Neural cell (in vitro differentiated cells): ENCODE results near the gene WNT16. TPM values are rescaled to one million over a fixed set of nuclear protein-coding genes. Genes with fewer than 3 reads are reported as not detected.

Experiments used
- H2AFZ ChIP-seq: fragments of 200-600, 300-800 bp; sonication (generic), shearing (Covaris generic); 2 replicates; pipeline ENCODE4 v1.6.0; 2014; ENCODE audit warnings: low read depth, mild to moderate bottlenecking, antibody characterized with exemption, low read length, moderate library complexity
- H3F3A ChIP-seq: fragments of 200-600 bp; shearing (Covaris generic); 2 replicates; pipeline ENCODE4 v1.6.1; 2016; ENCODE audit warnings: mild to moderate bottlenecking, moderate library complexity, mixed read lengths, antibody characterized with exemption, low read length; ENCODE audit not compliant: insufficient read depth, poor library complexity, severe bottlenecking
- H3K27ac ChIP-seq: fragments of 200-600, 300-800 bp; sonication (generic), shearing (Covaris generic); 2 replicates; pipeline ENCODE4 v1.5.1; 2014; ENCODE audit warnings: mild to moderate bottlenecking, low read length, moderate library complexity
- H3K27me3 ChIP-seq: fragments of 300-800, 200-600 bp; sonication (generic), shearing (Covaris generic); 2 replicates; pipeline ENCODE4 v1.6.0; 2014; ENCODE audit warnings: mild to moderate bottlenecking, low read depth, low read length, moderate library complexity; ENCODE audit not compliant: insufficient read depth
- H3K36me3 ChIP-seq: fragments of 300-800, 200-600 bp; sonication (generic), shearing (Covaris generic); 2 replicates; pipeline ENCODE4 v1.5.1; 2014; ENCODE audit warnings: mild to moderate bottlenecking, antibody characterized with exemption, low read length, moderate library complexity; ENCODE audit not compliant: insufficient read depth
- H3K4me2 ChIP-seq: fragments of 300-800, 200-600 bp; sonication (generic), shearing (Covaris generic); 2 replicates; pipeline ENCODE4 v1.6.0; 2014; ENCODE audit warnings: mild to moderate bottlenecking, low read length
- H3K4me3 ChIP-seq: fragments of 300-800, 200-600 bp; sonication (generic), shearing (Covaris generic); 2 replicates; pipeline ENCODE4 v1.5.1; 2014; ENCODE audit warnings: mild to moderate bottlenecking, low read length, moderate library complexity
- H3K79me2 ChIP-seq: fragments of 200-600 bp; shearing (Covaris generic); replicated peaks from 2 replicates; pipeline ENCODE4 v1.6.0; 2014; ENCODE audit warnings: mild to moderate bottlenecking, low read length, moderate library complexity; ENCODE audit not compliant: insufficient read depth
- H3K9ac ChIP-seq: fragments of 300-800, 200-600 bp; sonication (generic), shearing (Covaris generic); 2 replicates; pipeline ENCODE4 v1.6.1; 2016; ENCODE audit warnings: mild to moderate bottlenecking, low read length, mixed read lengths
- H3K9me2 ChIP-seq: fragments of 200-600 bp; shearing (Covaris generic); 2 replicates; pipeline ENCODE4 v1.6.1; 2016; ENCODE audit warnings: mild to moderate bottlenecking, low read length, mixed read lengths; ENCODE audit not compliant: insufficient read depth
- H3K9me3 ChIP-seq: fragments of 200-600, 300-800 bp; sonication (generic), shearing (Covaris generic); 2 replicates; pipeline ENCODE4 v1.6.1; 2016; ENCODE audit warnings: mild to moderate bottlenecking, mixed run types, low read length, moderate library complexity, mixed read lengths
- H4K20me1 ChIP-seq: fragments of 200-600 bp; shearing (Covaris generic); 2 replicates; pipeline ENCODE4 v1.6.1; 2016; ENCODE audit warnings: mild to moderate bottlenecking, mixed run types; ENCODE audit not compliant: insufficient read depth
- CTCF ChIP-seq: fragments of 450-650 bp; IDR thresholded peaks from 2 replicates; pipeline ENCODE4 v1.5.1; 2014; ENCODE audit warnings: antibody characterized with exemption, mild to moderate bottlenecking, moderate library complexity; ENCODE audit not compliant: poor library complexity, severe bottlenecking
- EP300 ChIP-seq: fragments of 450-650 bp; conservative IDR thresholded peaks from 2 replicates; pipeline ENCODE4 v1.6.1; 2014; ENCODE audit warnings: antibody characterized with exemption, mild to moderate bottlenecking, moderate library complexity; ENCODE audit not compliant: poor library complexity, severe bottlenecking
- EZH2 ChIP-seq: fragments of 200-600, 300-800 bp; shearing (Covaris generic), sonication (generic); IDR thresholded peaks from 2 replicates; pipeline ENCODE4 v1.6.1; 2014; ENCODE audit warnings: antibody characterized with exemption, low read length, borderline replicate concordance, mild to moderate bottlenecking; ENCODE audit not compliant: insufficient read depth, poor library complexity, severe bottlenecking
- MXI1 ChIP-seq: fragments of 450-650 bp; conservative IDR thresholded peaks from 2 replicates; pipeline ENCODE4 v1.6.1; 2014; ENCODE audit warnings: antibody characterized with exemption, mild to moderate bottlenecking; ENCODE audit not compliant: poor library complexity, severe bottlenecking
- POLR2AphosphoS5 ChIP-seq: IDR thresholded peaks from 2 replicates; pipeline ENCODE4 v1.6.1; 2012
- RAD21 ChIP-seq: fragments of 450-650 bp; conservative IDR thresholded peaks from 2 replicates; pipeline ENCODE4 v1.6.1; 2014; ENCODE audit warnings: antibody characterized with exemption, mild to moderate bottlenecking, moderate library complexity
- REST ChIP-seq: IDR thresholded peaks from 2 replicates; pipeline ENCODE4 v1.6.1; 2012; ENCODE audit warnings: borderline replicate concordance
- SMC3 ChIP-seq: fragments of 450-650 bp; conservative IDR thresholded peaks from 2 replicates; pipeline ENCODE4 v1.6.1; 2014; ENCODE audit warnings: antibody characterized with exemption, mild to moderate bottlenecking, moderate library complexity; ENCODE audit not compliant: poor library complexity
- TAF1 ChIP-seq: IDR thresholded peaks from 2 replicates; pipeline ENCODE4 v1.6.1; 2012; ENCODE audit warnings: low read depth
- polyA plus RNA-seq: library from polyadenylated mRNA; depleted of rRNA; stranded (reverse); fragments of >200 nt; gene quantifications from 2 replicates; pipeline ENCODE4 v1.2.3, GENCODE V29; 2014

The WNT16 gene
- polyA plus RNA-seq, 1 donor from 2014 or later, result not detected

- H3K9ac ChIP-seq, result no peak overlapping the region
- no peak for TF ChIP-seq TAF1
- no peak for TF ChIP-seq MXI1
- TF ChIP-seq POLR2AphosphoS5, result no peak
- no peaks in the 10 kb centered on the region for H3K27me3 ChIP-seq
- H2AFZ ChIP-seq, result no peak overlapping the region
- no peak overlapping the region for H3K27ac ChIP-seq
- no peaks in the 10 kb centered on the region for H3K79me2 ChIP-seq
- H4K20me1 ChIP-seq, result no peaks in the 10 kb centered on the region
- H3K36me3 ChIP-seq, result no peaks in the 10 kb centered on the region
- H3K9me2 ChIP-seq, result no peaks in the 10 kb centered on the region
- H3F3A ChIP-seq, result no peaks in the 10 kb centered on the region
- no peak overlapping the region for H3K4me2 ChIP-seq
- no peak overlapping the region for H3K4me3 ChIP-seq
- H3K9me3 ChIP-seq, result no peaks in the 10 kb centered on the region
Observed at GRCh38 chr7:121279822-121280221, 49.0 kb upstream of the WNT16 start.

- H4K20me1 ChIP-seq, result no peaks in the 10 kb centered on the region
- H3K27me3 ChIP-seq, result no peaks in the 10 kb centered on the region
- H3K79me2 ChIP-seq, result no peaks in the 10 kb centered on the region
- no peaks in the 10 kb centered on the region for H3F3A ChIP-seq
- H3K9me3 ChIP-seq, result no peaks in the 10 kb centered on the region
- no peak overlapping the region for H3K9ac ChIP-seq
- H3K9me2 ChIP-seq, result no peaks in the 10 kb centered on the region
- no peak overlapping the region for H3K4me2 ChIP-seq
- H3K36me3 ChIP-seq, result no peaks in the 10 kb centered on the region
- H3K4me3 ChIP-seq, result no peak overlapping the region
- TF ChIP-seq TAF1 (no peak), EP300 (no peak), CTCF (no peak), REST (no peak), EZH2 (no peak)
- no peak overlapping the region for H3K27ac ChIP-seq
- no peak overlapping the region for H2AFZ ChIP-seq
Observed at GRCh38 chr7:121280656-121281055, 48.1 kb upstream of the WNT16 start.

DNA sequence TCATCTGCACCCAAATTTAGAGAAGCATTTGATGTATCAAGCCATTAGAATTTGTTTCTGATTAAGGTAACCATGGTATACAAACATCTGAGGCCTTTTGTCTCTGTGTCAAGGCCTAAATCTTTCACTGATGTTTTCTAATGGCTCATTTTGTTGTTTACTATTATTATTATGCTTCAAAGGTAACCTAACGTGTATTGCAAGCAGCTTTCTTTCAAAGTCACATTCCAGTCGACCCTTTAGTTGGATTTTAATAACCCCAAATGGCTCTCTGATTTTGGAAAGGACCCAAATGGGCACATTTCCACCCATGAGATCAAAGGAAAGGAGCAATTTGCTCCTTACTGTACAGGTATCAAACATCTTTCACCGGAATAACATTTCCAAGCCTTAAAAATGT is 46.7 kb upstream of the WNT16 start:
- Histone ChIP-seq H3K27me3 (no peaks in the 10 kb centered on the region), H3K9me3 (no peaks in the 10 kb centered on the region), H3K36me3 (no peaks in the 10 kb centered on the region), H3K9ac (no peak overlapping the region), H3K4me2 (no peak overlapping the region), H2AFZ (no peak overlapping the region), H3F3A (no peaks in the 10 kb centered on the region), H3K79me2 (no peaks in the 10 kb centered on the region), H4K20me1 (no peaks in the 10 kb centered on the region), H3K4me3 (no peak overlapping the region), H3K9me2 (no peaks in the 10 kb centered on the region), H3K27ac (no peak overlapping the region)
- no peak for TF ChIP-seq EP300
- TF ChIP-seq MXI1, result no peak
- no peak for TF ChIP-seq RAD21
- no peak for TF ChIP-seq CTCF
- no peak for TF ChIP-seq SMC3
- no peak for TF ChIP-seq TAF1
- TF ChIP-seq POLR2AphosphoS5, result no peak
- TF ChIP-seq EZH2, result no peak
- no peak for TF ChIP-seq REST
